ENCODE results near the gene SEMA3D.

SEMA3D gene

GRCh38 chr7:85184599-85185423, 2.0 kb downstream of the SEMA3D start:
- DNase-seq (ENCODE audit: low read depth in 2 of 2) = no peak

GRCh38 chr7:85183296-85183695, 3.6 kb downstream of the SEMA3D start:
- no peak for DNase-seq (ENCODE audit: low read depth in 2 of 2)

- no peak for DNase-seq (ENCODE audit: low read depth in 2 of 2)
Observed at GRCh38 chr7:85178531-85179298, 8.1 kb downstream of the SEMA3D start.

DNA sequence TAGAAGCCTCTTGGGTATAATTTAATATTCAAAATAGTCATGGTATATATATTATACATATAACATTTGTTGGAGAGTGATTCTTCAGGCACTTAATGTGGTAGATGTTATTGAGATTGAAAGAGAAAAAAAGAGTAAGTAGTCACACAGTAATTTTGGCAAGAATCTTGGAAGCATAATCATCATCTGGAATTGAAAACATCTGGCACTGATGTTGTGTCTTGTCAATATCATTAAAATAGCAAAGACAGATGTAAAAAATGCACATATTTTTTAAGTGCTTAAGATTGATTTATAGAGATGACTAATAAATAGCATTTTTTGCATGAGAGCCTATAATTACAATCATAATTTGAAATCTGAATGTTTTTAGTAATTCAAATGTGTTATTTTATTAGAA, 9.5 kb downstream of the SEMA3D start:
- no peak for DNase-seq (ENCODE audit: low read depth in 2 of 2)

DNA sequence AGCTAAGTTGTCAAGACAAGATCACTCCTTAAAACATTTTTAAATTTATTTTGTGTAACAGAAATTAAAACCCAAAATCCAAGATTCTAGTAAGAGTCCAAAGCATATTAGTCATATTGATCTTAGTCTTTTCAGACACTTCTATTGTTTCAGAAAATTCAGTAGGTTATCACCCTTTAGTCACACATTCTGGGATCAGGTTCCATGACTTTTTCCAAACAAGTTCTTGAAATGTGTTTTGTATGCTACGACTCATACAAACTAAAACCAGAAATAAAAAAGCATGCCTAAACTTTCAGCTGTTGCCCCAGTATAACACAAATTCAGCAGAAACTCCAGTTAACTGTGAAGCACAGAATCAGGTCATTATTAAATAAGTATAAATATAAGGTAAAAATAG, 10.7 kb downstream of the SEMA3D start:
- no peak for DNase-seq (ENCODE audit: low read depth in 2 of 2)

GRCh38 chr7:85175217-85175616, 11.6 kb downstream of the SEMA3D start:
- DNase-seq (ENCODE audit: low read depth in 2 of 2) = no peak

DNA sequence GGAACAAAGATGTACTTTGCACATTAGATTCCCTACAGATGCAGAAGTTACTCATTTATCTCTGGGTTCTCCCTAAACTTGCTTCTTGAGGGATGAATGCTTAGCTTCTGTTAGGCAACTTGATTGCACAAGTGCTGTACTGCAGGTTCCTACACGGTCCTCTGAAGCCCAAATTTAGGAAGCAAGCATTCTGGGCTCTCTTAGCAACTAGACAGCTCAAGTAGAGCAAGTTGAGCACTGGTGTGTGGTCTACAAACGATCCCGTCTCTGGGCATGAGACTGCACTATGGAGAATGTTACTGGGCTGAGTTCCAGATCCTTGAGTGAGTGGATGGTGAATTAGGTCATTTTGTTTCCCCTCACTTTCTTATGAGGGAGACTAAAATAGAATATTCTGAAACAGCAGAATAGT, 14.3 kb downstream of the SEMA3D start:
- no peak for DNase-seq (ENCODE audit: low read depth in 2 of 2)

DNA sequence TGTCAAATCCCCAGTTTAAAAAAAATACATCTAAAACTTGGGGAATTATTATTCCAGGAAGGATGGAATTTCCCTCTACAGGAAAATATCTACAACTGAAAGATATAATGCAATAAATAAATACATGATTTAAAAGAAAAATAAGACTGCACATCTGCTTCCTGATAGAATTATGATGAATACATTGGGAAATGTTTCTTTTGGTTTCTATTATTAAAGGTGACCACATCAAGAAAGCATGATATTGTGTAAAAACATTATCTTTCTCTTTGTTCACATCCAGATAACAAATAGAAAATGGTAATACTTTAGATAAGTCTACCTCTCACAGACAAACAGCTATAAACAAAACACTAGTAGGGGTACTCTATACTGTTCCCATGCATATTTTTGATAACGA, 19.2 kb downstream of the SEMA3D start:
- DNase-seq (ENCODE audit: low read depth in 2 of 2) = no peak

DNA sequence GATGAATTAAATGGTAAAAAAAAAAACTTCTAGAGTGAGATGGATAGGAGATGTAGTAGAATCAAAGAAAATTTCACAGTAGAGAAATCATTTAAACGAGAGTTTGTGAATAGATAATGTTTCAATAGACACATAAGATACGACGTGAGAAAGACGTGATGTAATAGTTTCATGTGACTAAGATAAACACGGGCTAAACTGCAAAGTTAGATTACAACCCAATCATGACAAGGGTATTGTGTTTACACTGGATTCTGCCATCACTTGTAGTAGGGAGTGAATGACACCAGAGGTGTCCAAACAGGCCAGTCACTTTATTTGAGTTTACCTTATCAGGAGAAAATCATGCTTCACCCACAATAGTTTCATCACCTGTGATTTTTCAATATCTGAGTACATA, 21.6 kb downstream of the SEMA3D start:
- DNase-seq (ENCODE audit: low read depth in 2 of 2) = no peak

DNA sequence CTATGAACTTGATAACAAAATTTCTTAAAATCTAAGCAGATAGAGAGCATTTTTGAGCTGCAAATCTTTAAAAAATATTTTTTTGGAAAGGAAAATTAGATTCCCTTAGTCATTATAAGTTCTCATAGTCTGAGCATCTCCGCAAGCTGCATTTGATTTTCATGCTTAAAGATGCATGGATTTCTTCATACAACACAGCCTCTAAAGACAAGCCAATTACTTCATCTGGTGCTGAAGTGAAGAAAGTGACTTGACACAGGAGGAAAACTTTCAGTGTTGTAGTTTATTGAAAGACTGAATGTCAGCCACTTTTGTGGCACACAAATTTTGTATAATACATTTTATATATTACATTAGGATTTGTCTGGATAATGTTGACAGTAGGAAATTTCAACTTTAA, 22.5 kb downstream of the SEMA3D start:
- no peak for DNase-seq (ENCODE audit: low read depth in 2 of 2)

GRCh38 chr7:85162721-85163120, 24.1 kb downstream of the SEMA3D start:
- DNase-seq (ENCODE audit: low read depth in 2 of 2) = no peak

DNA sequence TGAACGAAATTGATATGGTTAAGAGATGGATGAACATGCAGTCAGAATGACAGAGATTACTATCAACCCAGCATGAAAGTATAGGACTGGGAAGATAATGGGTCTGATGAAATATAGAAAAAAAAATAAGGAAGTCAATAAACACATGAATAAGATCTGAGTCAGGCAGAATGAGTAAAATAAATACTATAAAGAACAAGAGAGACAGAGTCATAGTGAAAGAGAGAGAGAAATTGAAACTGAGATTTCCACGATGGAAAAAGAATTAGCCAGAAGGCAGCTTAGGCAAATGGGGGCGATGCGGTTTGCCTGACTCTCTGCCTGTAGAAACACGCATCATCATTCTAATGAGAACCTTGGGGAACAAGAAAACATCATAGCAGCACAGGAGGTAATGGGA, 26.6 kb downstream of the SEMA3D start:
- DNase-seq (ENCODE audit: low read depth in 2 of 2) = peak in 1 of 2 donors; percentile 1

- DNase-seq (ENCODE audit: low read depth in 2 of 2) = no peak
Observed at GRCh38 chr7:85159003-85159402, 27.9 kb downstream of the SEMA3D start.

DNA sequence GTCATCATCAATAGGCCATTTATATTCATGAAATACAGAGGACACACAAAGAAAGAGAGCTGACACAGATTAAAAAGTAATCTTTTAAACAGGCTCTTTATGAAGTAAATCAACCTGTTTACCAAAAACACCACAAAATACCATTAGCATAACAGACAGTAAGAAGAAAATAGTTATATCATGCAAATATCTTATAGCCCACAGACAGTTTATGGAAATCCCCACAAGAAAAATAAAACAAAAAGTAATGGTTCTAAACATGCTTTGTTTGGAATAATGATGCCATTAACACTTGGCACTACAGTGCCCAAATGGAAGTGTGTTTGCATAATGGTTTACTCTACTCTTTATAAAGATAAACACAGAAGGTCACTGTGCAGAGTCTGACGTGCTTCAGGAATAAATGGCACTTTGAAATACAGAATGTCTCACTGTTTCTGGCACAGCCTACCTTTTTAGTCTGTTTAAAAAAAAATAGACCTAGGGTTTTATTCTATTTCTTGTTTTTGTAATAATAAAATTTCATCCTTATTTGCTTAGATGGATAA, 30.1 kb downstream of the SEMA3D start:
- DNase-seq (ENCODE audit: low read depth in 2 of 2) = no peak

GRCh38 chr7:85154282-85154937, 32.4 kb downstream of the SEMA3D start:
- DNase-seq (ENCODE audit: low read depth in 2 of 2) = no peak

DNA sequence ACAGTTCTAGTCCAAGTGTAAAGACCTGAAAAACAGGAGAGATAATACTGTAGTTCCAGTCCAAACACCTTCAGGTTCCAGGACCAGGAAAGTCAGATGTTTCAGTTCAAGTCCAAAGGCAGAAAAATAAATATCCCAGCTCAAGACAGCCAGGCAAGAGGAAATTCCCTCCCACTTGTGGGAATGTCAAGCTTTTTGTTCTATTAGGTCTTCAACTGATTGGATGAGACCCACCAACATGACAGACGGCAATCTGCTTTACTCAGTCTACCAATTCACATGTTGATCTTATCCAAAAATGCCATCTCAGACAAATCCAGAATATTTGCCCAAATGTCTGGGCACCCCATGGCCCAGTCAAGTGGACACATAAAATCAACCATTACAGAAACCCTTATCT, 33.1 kb downstream of the SEMA3D start:
- DNase-seq (ENCODE audit: low read depth in 2 of 2) = no peak

DNA sequence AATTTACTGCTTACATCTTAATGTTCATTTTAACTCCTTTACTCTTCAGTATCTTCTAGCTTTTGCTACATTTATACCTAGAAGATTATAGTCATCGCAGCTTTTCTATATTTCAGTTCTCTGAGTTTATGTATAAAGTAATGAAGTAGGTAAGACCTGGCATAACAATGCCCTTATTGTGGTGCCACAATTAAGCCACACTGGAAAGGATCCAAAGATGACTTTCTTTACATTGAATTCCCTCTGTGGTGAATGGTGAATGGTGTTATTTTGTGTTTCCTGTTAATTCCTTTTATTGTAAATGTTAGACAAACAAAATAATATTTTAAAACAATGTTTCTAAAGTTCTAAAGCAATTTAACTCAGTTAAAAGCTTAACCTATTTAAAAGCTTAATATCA, 36.2 kb downstream of the SEMA3D start:
- DNase-seq (ENCODE audit: low read depth in 2 of 2) = no peak

GRCh38 chr7:85144771-85145170, 42.1 kb downstream of the SEMA3D start:
- DNase-seq (ENCODE audit: low read depth in 2 of 2) = no peak

DNA sequence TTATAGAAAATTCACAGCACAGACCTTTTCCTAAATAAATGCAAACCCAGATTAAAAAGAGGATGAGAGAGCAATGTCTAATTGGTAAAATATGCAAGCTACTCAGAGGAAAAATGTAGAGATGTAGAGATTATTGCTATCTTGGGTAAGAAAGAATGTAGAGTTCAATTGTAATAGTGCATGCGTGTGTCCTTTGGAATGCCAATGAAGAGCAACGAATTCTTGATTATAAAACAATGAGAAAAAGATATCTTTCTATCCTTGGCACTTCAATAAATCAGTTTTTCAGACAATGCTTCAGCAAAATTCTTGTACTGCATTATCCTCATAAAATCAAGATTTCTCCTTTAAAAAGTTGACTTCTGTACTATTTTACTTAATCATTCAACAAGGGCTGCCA, 50.9 kb downstream of the SEMA3D start:
- no peak for DNase-seq (ENCODE audit: low read depth in 2 of 2)

- no peak for DNase-seq (ENCODE audit: low read depth in 2 of 2)
Observed at GRCh38 chr7:85133560-85133959, 53.3 kb downstream of the SEMA3D start.

DNA sequence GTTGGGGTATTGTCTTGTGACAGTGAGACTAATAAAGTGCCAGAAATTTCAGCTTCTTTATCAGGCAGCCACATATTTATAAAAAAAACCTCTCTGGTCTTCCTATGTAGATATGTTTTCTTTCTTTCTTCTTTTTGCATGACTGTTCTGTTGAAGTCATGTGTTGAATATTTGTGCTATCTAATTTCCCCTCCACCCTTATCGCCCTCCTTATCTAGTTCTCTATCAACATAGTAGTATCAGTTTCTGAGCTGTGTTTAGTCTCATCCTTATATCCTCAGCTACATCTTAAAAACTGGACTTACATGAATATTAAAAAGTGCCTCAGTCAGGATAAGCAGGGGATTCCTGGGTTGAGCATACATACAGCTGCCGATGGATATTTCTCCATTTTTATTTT, 53.9 kb downstream of the SEMA3D start:
- DNase-seq (ENCODE audit: low read depth in 2 of 2) = no peak

DNA sequence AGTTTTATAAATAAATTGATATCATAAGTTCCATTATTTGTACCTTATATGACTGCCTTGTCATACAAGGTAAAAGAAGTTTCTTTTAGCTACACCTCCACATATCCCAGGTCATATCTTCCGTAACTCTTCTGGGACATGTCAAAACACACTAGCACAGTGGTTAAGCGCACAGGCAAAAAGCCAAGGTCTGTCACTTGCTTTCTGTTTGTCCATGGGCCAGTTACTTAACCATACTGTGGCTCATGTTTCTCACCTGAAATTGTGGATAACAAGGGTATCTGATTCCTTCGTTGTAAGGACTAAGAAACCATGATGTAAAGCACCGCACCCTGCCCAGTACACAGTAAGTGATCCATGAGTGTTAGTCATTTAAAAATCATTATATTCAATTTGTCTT, 56.2 kb downstream of the SEMA3D start:
- DNase-seq (ENCODE audit: low read depth in 2 of 2) = no peak

Measured in stimulated activated CD4-positive, alpha-beta T cell treated with anti-CD3 and anti-CD28 coated beads, Interleukin-4, amount 100 ng/mL, for 48 hours (primary cell).